K562 (cell line): ENCODE data around the gene NRF1. TPM values are rescaled to one million over a fixed set of nuclear protein-coding genes. Genes with fewer than 3 reads are reported as not detected.

Experiments used
- HDAC2 ChIP-seq: fragments of 450-650 bp; IDR thresholded peaks from 2 replicates; pipeline ENCODE4 v1.6.1; 2016; ENCODE audit warnings: mild to moderate bottlenecking
- JUN ChIP-seq, 2 experiments: sonication (generic) in 1 of 2; formaldehyde crosslinking in 1 of 2; IDR thresholded peaks; 2 replicates each; pipeline versions ENCODE4 v1.6.1 to v1.8.0; 2012 to 2022; ENCODE audit warnings: borderline replicate concordance in 2 of 2, mild to moderate bottlenecking in 2 of 2, improper control_type of control experiment in 1 of 2, low read depth in 1 of 2, low read length in 1 of 2, missing genetic modification reagents in 1 of 2
- MTA3 ChIP-seq: fragments of 450-650 bp; formaldehyde crosslinking; IDR thresholded peaks from 2 replicates; pipeline ENCODE4 v1.6.1; 2017; ENCODE audit warnings: mild to moderate bottlenecking, borderline replicate concordance
- PHF8 ChIP-seq: fragments of 200-600 bp; sonication (generic); IDR thresholded peaks from 2 replicates; pipeline ENCODE4 v1.6.1; 2012; ENCODE audit warnings: mixed run types, mild to moderate bottlenecking, inconsistent platforms, low read length, moderate library complexity, borderline replicate concordance
- TEAD4 ChIP-seq, 2 experiments: sonication (generic) in 1 of 2; formaldehyde crosslinking in 1 of 2; IDR thresholded peaks; 2 replicates each; pipeline versions ENCODE4 v1.6.1 to v1.8.0; 2012 to 2022; ENCODE audit warnings: borderline replicate concordance in 1 of 2, inconsistent platforms in 1 of 2, low read length in 1 of 2, mild to moderate bottlenecking in 1 of 2, missing genetic modification reagents in 1 of 2
- ZMIZ1 ChIP-seq, 2 experiments: fragments of 150-350 bp in 1 of 2; IDR thresholded peaks; 2 replicates each; pipeline ENCODE4 v1.6.1; 2012 to 2016; ENCODE audit warnings: low read depth in 2 of 2, low read length in 2 of 2, mild to moderate bottlenecking in 1 of 2, moderate library complexity in 1 of 2
- ZNF282 ChIP-seq: sonication (generic); formaldehyde crosslinking; IDR thresholded peaks from 2 replicates; pipeline ENCODE4 v1.8.1; 2023; ENCODE audit warnings: missing genetic modification reagents
- polyA plus RNA-seq, 8 experiments: library from polyadenylated mRNA; depleted of rRNA in 4 of 8; stranded (reverse) in 5 of 8; unstranded in 3 of 8; fragments of >200 nt; fragmentation: Nextera tagmentation in 2 of 8; fragmentation: Illumina TruSeq in 1 of 8; extraction: Ambion mirVana in 2 of 8; extraction: Trizol in 1 of 8; gene quantifications; 2 replicates each; pipeline versions ENCODE4 v1.2.1 to v1.2.3, GENCODE V29; 2011 to 2014; ENCODE audit warnings: inconsistent platforms in 1 of 8, missing spikeins in 1 of 8
- total RNA-seq, 7 experiments: library from RNA; depleted of rRNA in 6 of 7; stranded (reverse); fragments of >200 nt in 6 of 7; fragmentation: Illumina TruSeq in 2 of 7; extraction: Trizol in 2 of 7; gene quantifications; 2 replicates each; pipeline versions ENCODE4 v1.2.1 to v1.2.3, GENCODE V29; 2011 to 2021; ENCODE audit warnings: low replicate concordance in 1 of 7

The NRF1 gene
- total and polyA plus RNA-seq, 9 of the 15 experiments (the other 6 are each of a cell fraction or from before 2014, with no cell fraction given), result 8.6 to 28.8 (median 20.3) TPM

- no peak for TF ChIP-seq JUN (IDR thresholded peaks at IDR 0.05; ENCODE audit: borderline replicate concordance, low read depth, low read length)
- TF ChIP-seq JUN (CRISPR knock-in tag; IDR thresholded peaks at IDR 0.05; ENCODE audit: borderline replicate concordance), result 0 out of 2 replicates have a peak, but pooled peaks have one; percentile 30
- no peak for TF ChIP-seq ZNF282 (CRISPR knock-in tag)
- TF ChIP-seq ZMIZ1 (IDR thresholded peaks at IDR 0.05; ENCODE audit: low read depth in 2 of 2, low read length in 2 of 2), result no peak
- no peak for TF ChIP-seq PHF8
- no peak for TF ChIP-seq TEAD4 (IDR thresholded peaks at IDR 0.05; ENCODE audit: low read length)
- no peak for TF ChIP-seq TEAD4 (CRISPR knock-in tag; IDR thresholded peaks at IDR 0.05; ENCODE audit: borderline replicate concordance)
- TF ChIP-seq MTA3, result no peak
- TF ChIP-seq HDAC2, result no peak
These were observed 40.3 kb upstream of the NRF1 start (continued) for GRCh38 chr7:129571201-129571600.
